K562 (cell line): ENCODE data around the gene LHPP. TPM values are rescaled to one million over a fixed set of nuclear protein-coding genes. Genes with fewer than 3 reads are reported as not detected.

ENCODE experiments used
- ATAC-seq: fragments of 200-7000 bp; cut with Tn5 transposase; 3 replicates; pipeline ENCODE4 v1.9.1; 2020; ENCODE audit warnings: moderate library complexity
- BruUV-seq: library from RNA; stranded (reverse); fragments of 400-500 nt; replicated peaks from 2 replicates; lab custom pipeline; 2021; lab: Mats Ljungman, UMichigan
- CTCF ChIA-PET: fragments of 300-600 bp; formaldehyde crosslinking; extraction: SDS; loops from one replicate; lab custom pipeline; 2021; ENCODE audit warnings: low intra/inter-chr PET ratio; lab: Yijun Ruan, JAX
- POLR2A ChIA-PET: fragments of 300-600, 350-650 bp; sonication (Branson Sonifier 250); formaldehyde crosslinking; extraction: SDS; loops from one replicate; lab custom pipeline; 2021; ENCODE audit warnings: antibody characterized with exemption, inconsistent platforms; lab: Yijun Ruan, JAX
- DNase-seq, 4 experiments: peaks; one replicate each; pipeline versions ENCODE4 v3.0.0 to v3.0.0-alpha.2; 2011 to 2018; ENCODE audit warnings: low spot score in 3 of 4, mixed read lengths in 3 of 4; ENCODE audit errors: extremely low read depth in 1 of 4
- FAIRE-seq: peaks from 2 replicates; lab custom pipeline; 2011; peaks lifted over from hg19 to GRCh38; lab: Jason Lieb, UNC
- H2AFZ ChIP-seq: 2 replicates; pipeline ENCODE4 v1.6.0; 2011; ENCODE audit warnings: low read depth, low read length, control low read depth, inconsistent platforms
- H3K27ac ChIP-seq: fragments of 200-600 bp; 3 replicates; pipeline ENCODE4 v1.8.0; 2011; ENCODE audit warnings: low read depth, mild to moderate bottlenecking, control low read depth, inconsistent platforms, low read length, moderate library complexity, mixed read lengths; ENCODE audit errors: extremely low read depth
- H3K27me3 ChIP-seq, 2 experiments: fragments of 300-600 bp in 1 of 2; 2 replicates in 1 of 2; 3 replicates in 1 of 2; pipeline versions ENCODE4 v1.6.0 to v1.8.0; 2011; ENCODE audit warnings: inconsistent platforms in 2 of 2, low read length in 2 of 2, mild to moderate bottlenecking in 1 of 2, mixed read lengths in 1 of 2, moderate library complexity in 1 of 2; ENCODE audit not compliant: control insufficient read depth in 2 of 2, insufficient read depth in 2 of 2
- H3K36me3 ChIP-seq: fragments of 300-600 bp; 3 replicates; pipeline ENCODE4 v1.8.0; 2011; ENCODE audit warnings: mild to moderate bottlenecking, low read length, inconsistent platforms; ENCODE audit not compliant: control insufficient read depth, insufficient read depth
- H3K4me1 ChIP-seq, 2 experiments: fragments of 200-600 bp in 1 of 2; replicated peaks in 1 of 2; 2 replicates in 1 of 2; 3 replicates in 1 of 2; pipeline versions ENCODE4 v1.5.1 to v1.8.0; 2011; ENCODE audit warnings: inconsistent platforms in 2 of 2, low read length in 2 of 2, mild to moderate bottlenecking in 1 of 2, mixed read lengths in 1 of 2, moderate library complexity in 1 of 2; ENCODE audit not compliant: control insufficient read depth in 2 of 2, insufficient read depth in 2 of 2
- H3K4me2 ChIP-seq: 2 replicates; pipeline ENCODE4 v1.6.1; 2011; ENCODE audit warnings: low read length, control low read depth, inconsistent platforms, mixed read lengths; ENCODE audit not compliant: insufficient read depth
- H3K4me3 ChIP-seq: fragments of 200-600 bp; sonication (generic), shearing (Covaris generic); 2 replicates; pipeline ENCODE4 v1.5.1; 2016; ENCODE audit warnings: control low read depth, inconsistent platforms
- H3K79me2 ChIP-seq: fragments of 200-600 bp; 3 replicates; pipeline ENCODE4 v1.8.0; 2011; ENCODE audit warnings: low read length, inconsistent platforms; ENCODE audit not compliant: control insufficient read depth, insufficient read depth
- H3K9ac ChIP-seq, 2 experiments: 2 replicates each; pipeline versions ENCODE4 v1.6.0 to v1.6.1; 2011; ENCODE audit warnings: low read depth in 2 of 2, low read length in 2 of 2, control low read depth in 1 of 2, inconsistent platforms in 1 of 2, mild to moderate bottlenecking in 1 of 2, mixed read lengths in 1 of 2; ENCODE audit not compliant: insufficient read depth in 1 of 2
- H3K9me1 ChIP-seq: one replicate; pipeline ENCODE4 v1.6.0; 2011; ENCODE audit warnings: inconsistent platforms, mild to moderate bottlenecking, low read length, moderate library complexity; ENCODE audit not compliant: control insufficient read depth, insufficient read depth
- H3K9me3 ChIP-seq: replicated peaks from 2 replicates; pipeline ENCODE4 v1.5.1; 2011; ENCODE audit warnings: low read depth, low read length, inconsistent platforms; ENCODE audit not compliant: control insufficient read depth, insufficient read depth
- H4K20me1 ChIP-seq: replicated peaks from 2 replicates; pipeline ENCODE4 v1.6.1; 2011; ENCODE audit warnings: low read length, inconsistent platforms, mixed read lengths; ENCODE audit not compliant: control insufficient read depth, insufficient read depth
- CAMTA2 ChIP-seq: fragments of 250-450 bp; sonication (Bioruptor Pico); conservative IDR thresholded peaks from 2 replicates; pipeline ENCODE4 v1.5.1; 2022
- CSDE1 ChIP-seq, 2 experiments: fragments of 450-650 bp; IDR thresholded peaks; 2 replicates each; pipeline ENCODE4 v1.6.1; 2016; ENCODE audit warnings: mild to moderate bottlenecking in 1 of 2
- ETV5 ChIP-seq: sonication (generic); formaldehyde crosslinking; IDR thresholded peaks from 2 replicates; pipeline ENCODE4 v1.4.0; 2020; ENCODE audit warnings: low read depth, mild to moderate bottlenecking, missing genetic modification reagents
- FOXP1 ChIP-seq: sonication (generic); formaldehyde crosslinking; IDR thresholded peaks from 2 replicates; pipeline ENCODE4 v1.8.0; 2022; ENCODE audit warnings: mild to moderate bottlenecking, missing genetic modification reagents
- FOXP4 ChIP-seq: sonication (generic); formaldehyde crosslinking; IDR thresholded peaks from 2 replicates; pipeline ENCODE4 v1.8.0; 2022; ENCODE audit warnings: mild to moderate bottlenecking, missing genetic modification reagents, borderline replicate concordance
- GATAD2B ChIP-seq: fragments of 450-650 bp; IDR thresholded peaks from 2 replicates; pipeline ENCODE4 v1.6.1; 2017; ENCODE audit warnings: mild to moderate bottlenecking, borderline replicate concordance
- HOXB6 ChIP-seq: fragments of 250-450 bp; sonication (Bioruptor Pico); IDR thresholded peaks from 2 replicates; pipeline ENCODE4 v1.5.1; 2022; ENCODE audit warnings: mild to moderate bottlenecking, borderline replicate concordance
- L3MBTL2 ChIP-seq: fragments of 450-650 bp; IDR thresholded peaks from 2 replicates; pipeline ENCODE4 v1.6.1; 2016; ENCODE audit warnings: mild to moderate bottlenecking, moderate library complexity
- MBD2 ChIP-seq: sonication (generic); IDR thresholded peaks from 2 replicates; pipeline ENCODE4 v1.6.1; 2016; ENCODE audit warnings: low read depth, borderline replicate concordance
- PML ChIP-seq: IDR thresholded peaks from 2 replicates; pipeline ENCODE4 v1.6.1; 2012; ENCODE audit warnings: low read length, inconsistent platforms
- PRMT5 ChIP-seq: sonication (generic); formaldehyde crosslinking; IDR thresholded peaks from 2 replicates; pipeline ENCODE4 v1.5.0; 2020; ENCODE audit warnings: missing genetic modification reagents
- SIX5 ChIP-seq, 2 experiments: IDR thresholded peaks; 2 replicates each; pipeline ENCODE4 v1.6.1; 2011; ENCODE audit warnings: low read length in 2 of 2, borderline replicate concordance in 1 of 2, low read depth in 1 of 2, mild to moderate bottlenecking in 1 of 2, moderate library complexity in 1 of 2; ENCODE audit not compliant: insufficient read depth in 1 of 2
- SRF ChIP-seq, 2 experiments: fragments of 250-450, 450-650 bp in 1 of 2; sonication (Bioruptor Pico) in 1 of 2; sonication (generic) in 1 of 2; formaldehyde crosslinking; IDR thresholded peaks; 2 replicates each; pipeline versions ENCODE4 v1.5.0 to v1.5.1; 2020 to 2022; ENCODE audit warnings: mild to moderate bottlenecking in 1 of 2, missing genetic modification reagents in 1 of 2
- TAF7 ChIP-seq: fragments of 450-650 bp; IDR thresholded peaks from 2 replicates; pipeline ENCODE4 v1.6.1; 2016; ENCODE audit warnings: missing genetic modification characterization, missing compliant biosample characterization
- TRIM25 ChIP-seq: fragments of 450-650 bp; IDR thresholded peaks from 2 replicates; pipeline ENCODE4 v1.7.0; 2016; ENCODE audit warnings: borderline replicate concordance
- UBTF ChIP-seq, 2 experiments: IDR thresholded peaks; 2 replicates each; pipeline ENCODE4 v1.6.1; 2012; ENCODE audit warnings: improper control_type of control experiment in 2 of 2, low read depth in 2 of 2, low read length in 2 of 2, borderline replicate concordance in 1 of 2
- ZNF124 ChIP-seq: sonication (generic); formaldehyde crosslinking; IDR thresholded peaks from 2 replicates; pipeline ENCODE4 v1.8.1; 2022; ENCODE audit warnings: missing genetic modification reagents
- WGBS: fragments of 100-300 bp; shearing (Covaris generic); methylation state at CpG from one replicate; pipeline ENCODE4 v1.1.6; 2016; ENCODE audit warnings: low coverage, mixed read lengths; ENCODE audit not compliant: insufficient coverage; ENCODE audit errors: missing lambda C conversion rate; 5-methylcytosine and 5-hydroxymethylcytosine counted together
- in situ Hi-C: fragments of 300-500 bp; cut with MboI; formaldehyde crosslinking; loops from 4 replicates; pipeline ENCODE4 v1.15.0; 2018; ENCODE audit warnings: inconsistent platforms, mixed read lengths
- intact Hi-C: fragments of 100-400 bp; cut with micrococcal nuclease; formaldehyde crosslinking; loops from 2 replicates; pipeline ENCODE4 v1.14.2; 2022
- polyA plus RNA-seq, 8 experiments: library from polyadenylated mRNA; depleted of rRNA in 4 of 8; stranded (reverse) in 5 of 8; unstranded in 3 of 8; fragments of >200 nt; fragmentation: Nextera tagmentation in 2 of 8; fragmentation: Illumina TruSeq in 1 of 8; extraction: Ambion mirVana in 2 of 8; extraction: Trizol in 1 of 8; gene quantifications; 2 replicates each; pipeline versions ENCODE4 v1.2.1 to v1.2.3, GENCODE V29; 2011 to 2014; ENCODE audit warnings: inconsistent platforms in 1 of 8, missing spikeins in 1 of 8
- total RNA-seq, 7 experiments: library from RNA; depleted of rRNA in 6 of 7; stranded (reverse); fragments of >200 nt in 6 of 7; fragmentation: Illumina TruSeq in 2 of 7; extraction: Trizol in 2 of 7; gene quantifications; 2 replicates each; pipeline versions ENCODE4 v1.2.1 to v1.2.3, GENCODE V29; 2011 to 2021; ENCODE audit warnings: low replicate concordance in 1 of 7

Gene LHPP
- total and polyA plus RNA-seq, 9 of the 15 experiments (the other 6 are each of a cell fraction or from before 2014, with no cell fraction given), result 0.34 to 7.4 (median 3.0) TPM

- POLR2A ChIA-PET, result interaction anchor here (1.1 to 1.4 kb wide), 4 partner anchors 8 to 20 kb away, joined by 3 to 4 read pairs (median 4); no protein-coding TSS in a partner anchor
- TF ChIP-seq GATAD2B, result no peak
- no peak for TF ChIP-seq SIX5 (IDR thresholded peaks at IDR 0.05; ENCODE audit: borderline replicate concordance in 1 of 2, insufficient read depth in 1 of 2, low read depth in 1 of 2, low read length in 2 of 2)
- no peak for TF ChIP-seq SRF (CRISPR knock-in tag; IDR thresholded peaks at IDR 0.05)
- no peak for TF ChIP-seq PRMT5
- TF ChIP-seq PML, result no peak
- TF ChIP-seq L3MBTL2, result no peak
- no peak for TF ChIP-seq TRIM25
- no peak for TF ChIP-seq FOXP4 (CRISPR knock-in tag)
- no peak for TF ChIP-seq MBD2
- no peak for TF ChIP-seq ZNF124 (CRISPR knock-in tag)
- TF ChIP-seq CAMTA2 (CRISPR knock-in tag), result no peak
- no peak for TF ChIP-seq FOXP1 (CRISPR knock-in tag)
- TF ChIP-seq HOXB6 (CRISPR knock-in tag), result no peak
- no peak for TF ChIP-seq CSDE1 (IDR thresholded peaks at IDR 0.05)
- no peak for TF ChIP-seq ETV5 (CRISPR knock-in tag)
- no peak for TF ChIP-seq TAF7 (tag)
- TF ChIP-seq UBTF (IDR thresholded peaks at IDR 0.05; ENCODE audit: borderline replicate concordance in 1 of 2, low read depth in 2 of 2, low read length in 2 of 2), result no peak
Measured at GRCh38 chr10:124566222-124566888, 104.7 kb downstream of the LHPP start.

More at GRCh38 chr10:124566222-124566888, 104.7 kb downstream of the LHPP start:
- no peaks in the 10 kb centered on the region for H3K9me1 ChIP-seq
- CTCF ChIA-PET, result no interaction called here
- H3K79me2 ChIP-seq, result no peaks in the 10 kb centered on the region
- H3K9me3 ChIP-seq, result no peaks in the 10 kb centered on the region
- H3K4me2 ChIP-seq, result no peak overlapping the region
- no peak overlapping the region for H3K4me3 ChIP-seq
- intact Hi-C loops, result loop anchor here (5.0 kb wide), 1 partner anchor 106 kb away; no protein-coding TSS in a partner anchor
- H3K4me1 ChIP-seq, result peaks cover 0 to 18% of the 10 kb centered on the region in 2 experiments; a peak in 4 of 5 replicates
- no peak for DNase-seq
- H4K20me1 ChIP-seq, result no peaks in the 10 kb centered on the region
- H3K9ac ChIP-seq, result no peak overlapping the region
- WGBS, result 13% methylated on average over 6 of the region's 9 CpGs
- no peak for FAIRE-seq
- no TSS peak for BruUV-seq
- H2AFZ ChIP-seq, result no peak overlapping the region
- ATAC-seq, result no peak
- H3K27me3 ChIP-seq, result peaks cover 0 to 6% of the 10 kb centered on the region in 2 experiments; a peak in 3 of 5 replicates
- no peaks in the 10 kb centered on the region for H3K36me3 ChIP-seq
- in situ Hi-C loops, result no loop called here
- no peak overlapping the region for H3K27ac ChIP-seq
